AG04449 (cell line): ENCODE data around the gene C3orf22.

Experiments
- CTCF ChIA-PET: fragments of 350-600 bp; formaldehyde crosslinking; extraction: SDS; loops from one replicate; lab custom pipeline; 2021; ENCODE audit warnings: antibody characterized with exemption; lab: Yijun Ruan, JAX
- POLR2A ChIA-PET: fragments of 400-600, 350-600 bp; formaldehyde crosslinking; extraction: SDS; loops from one replicate; lab custom pipeline; 2020; ENCODE audit warnings: antibody characterized with exemption, inconsistent platforms; lab: Yijun Ruan, JAX
- DNase-seq: peaks from one replicate; pipeline ENCODE4 v3.0.0-alpha.2; 2010; ENCODE audit warnings: low read depth, low spot score
- H3K4me3 ChIP-seq: 2 replicates; pipeline ENCODE4 v1.5.1; 2011; ENCODE audit warnings: low read depth, mild to moderate bottlenecking, control low read depth, low read length
- CTCF ChIP-seq: IDR thresholded peaks from one replicate; pipeline ENCODE4 v1.5.1; 2011; ENCODE audit warnings: mild to moderate bottlenecking, moderate library complexity, low read length, control low read depth, inconsistent platforms; ENCODE audit not compliant: insufficient read depth; ENCODE audit errors: missing control alignments

The C3orf22 gene

DNA sequence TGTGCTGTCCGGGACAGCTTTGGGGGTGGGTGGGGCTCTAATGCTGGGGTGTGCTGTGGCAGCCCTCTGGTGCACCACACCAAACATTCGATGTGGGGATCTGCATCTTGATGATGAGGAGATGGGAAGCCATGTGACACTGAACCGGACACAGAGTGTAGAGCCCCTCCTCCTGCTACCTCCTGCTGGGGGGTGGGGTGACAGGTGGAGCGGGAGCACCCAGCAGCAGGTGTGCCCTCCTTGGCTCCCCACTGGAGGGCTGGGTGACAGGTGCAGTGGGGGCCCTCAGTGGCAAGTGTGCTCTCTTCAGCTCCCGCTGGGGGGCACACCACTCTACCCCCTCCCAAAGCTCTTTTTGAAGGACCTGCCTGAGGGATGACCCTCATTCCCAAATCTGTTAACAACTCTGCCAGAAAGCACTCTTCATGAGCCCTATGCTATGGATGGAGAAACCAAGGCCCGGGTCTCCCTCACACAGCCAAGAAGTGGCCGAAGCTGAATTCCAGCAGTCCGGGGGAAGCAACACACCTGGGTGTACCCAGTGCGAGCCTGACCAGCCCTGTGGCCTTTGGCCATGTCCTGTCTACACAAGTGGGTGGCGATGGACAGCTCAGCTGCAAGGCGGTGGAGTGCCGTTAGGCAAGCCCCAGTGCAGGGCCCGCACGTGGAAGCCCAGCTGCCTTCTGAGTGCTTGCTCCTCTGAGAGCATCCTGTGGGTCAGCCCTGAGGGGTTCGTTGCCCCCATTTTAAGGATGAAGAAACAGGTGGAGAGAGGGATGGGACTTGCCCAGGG, 40.5 kb downstream of the C3orf22 start:
- DNase-seq, result no peak
- H3K4me3 ChIP-seq, result no peak overlapping the region
- POLR2A ChIA-PET, result interaction anchor here (0.7 kb wide), 1 partner anchor 9 kb away, joined by 3 read pairs; no protein-coding TSS in a partner anchor
- no peak for TF ChIP-seq CTCF
- CTCF ChIA-PET, result interaction anchor here (1.0 to 5.7 kb wide), 7 partner anchors 6 to 1030 kb away, joined by 3 to 68 read pairs (median 4); no protein-coding TSS in a partner anchor

DNA sequence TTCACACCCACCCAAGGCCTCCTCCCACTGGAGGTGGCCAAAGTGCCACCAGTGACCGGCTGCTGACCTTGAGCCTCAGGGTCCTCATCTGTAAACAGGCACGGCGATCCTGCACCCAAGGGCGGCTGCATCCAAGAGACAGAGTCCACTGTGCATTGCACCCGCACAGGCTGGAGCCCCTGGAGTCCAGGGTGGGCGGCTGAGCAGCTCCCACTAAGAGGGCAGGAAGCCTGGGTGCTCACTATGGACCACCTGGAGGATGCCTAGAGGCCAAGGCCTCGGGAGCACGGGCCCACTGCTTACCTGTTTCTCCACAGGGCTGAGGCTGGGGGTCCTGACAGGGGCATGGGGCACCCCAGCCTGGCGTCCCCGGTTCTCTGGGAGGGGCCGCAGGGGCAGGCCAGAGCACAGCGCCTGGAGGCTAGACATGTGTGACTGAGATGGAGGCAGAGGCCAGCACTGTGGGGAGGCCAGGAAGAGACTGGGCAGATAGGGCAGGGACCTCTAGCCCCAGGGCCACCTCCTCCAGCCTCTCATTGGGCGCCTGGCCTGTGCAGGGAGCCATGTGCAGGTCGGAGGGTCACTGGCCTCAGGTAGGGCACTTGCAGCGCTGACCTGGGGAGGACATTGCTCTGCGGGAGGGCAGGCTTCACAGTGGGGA, 41.3 kb downstream of the C3orf22 start, which contains the start of gene UROC1:
Gene UROC1, minus strand, starts transcription at position 483 of the 661 bp plus-strand sequence. Its CDS starts 54 bp downstream, at position 429.
- no peak within 1 kb of the TSS for H3K4me3 ChIP-seq
- CTCF ChIA-PET, result interaction anchor here (1.7 to 2.4 kb wide), 2 partner anchors 384 to 1031 kb away, joined by 5 read pairs; no protein-coding TSS in a partner anchor
- POLR2A ChIA-PET, result no interaction called here

DNA sequence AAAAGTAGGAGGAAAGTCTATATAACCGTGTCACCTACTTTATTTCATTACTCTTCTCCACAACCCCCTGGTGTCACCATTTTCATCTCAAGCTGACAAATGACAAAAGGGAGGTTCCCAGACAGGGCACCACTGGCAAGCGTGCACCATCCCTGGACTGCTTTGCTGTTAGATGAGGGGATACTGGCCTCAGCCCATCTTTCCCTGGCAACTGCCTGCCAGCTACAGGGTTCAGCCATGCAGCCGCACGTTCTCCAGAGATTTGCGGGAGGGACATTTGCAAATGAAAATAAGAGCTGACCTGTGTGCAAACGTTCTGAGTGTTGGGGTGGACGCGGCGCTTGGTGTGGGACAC, 41.8 kb downstream of the C3orf22 start:
- no peak overlapping the region for H3K4me3 ChIP-seq
- DNase-seq, result no peak
- POLR2A ChIA-PET, result no interaction called here
- TF ChIP-seq CTCF, result no peak
- CTCF ChIA-PET, result no interaction called here

More for the DNA sequence above, 41.3 kb downstream of the C3orf22 start, which contains the start of gene UROC1:
- no peak for TF ChIP-seq CTCF
- no peak for DNase-seq

DNA sequence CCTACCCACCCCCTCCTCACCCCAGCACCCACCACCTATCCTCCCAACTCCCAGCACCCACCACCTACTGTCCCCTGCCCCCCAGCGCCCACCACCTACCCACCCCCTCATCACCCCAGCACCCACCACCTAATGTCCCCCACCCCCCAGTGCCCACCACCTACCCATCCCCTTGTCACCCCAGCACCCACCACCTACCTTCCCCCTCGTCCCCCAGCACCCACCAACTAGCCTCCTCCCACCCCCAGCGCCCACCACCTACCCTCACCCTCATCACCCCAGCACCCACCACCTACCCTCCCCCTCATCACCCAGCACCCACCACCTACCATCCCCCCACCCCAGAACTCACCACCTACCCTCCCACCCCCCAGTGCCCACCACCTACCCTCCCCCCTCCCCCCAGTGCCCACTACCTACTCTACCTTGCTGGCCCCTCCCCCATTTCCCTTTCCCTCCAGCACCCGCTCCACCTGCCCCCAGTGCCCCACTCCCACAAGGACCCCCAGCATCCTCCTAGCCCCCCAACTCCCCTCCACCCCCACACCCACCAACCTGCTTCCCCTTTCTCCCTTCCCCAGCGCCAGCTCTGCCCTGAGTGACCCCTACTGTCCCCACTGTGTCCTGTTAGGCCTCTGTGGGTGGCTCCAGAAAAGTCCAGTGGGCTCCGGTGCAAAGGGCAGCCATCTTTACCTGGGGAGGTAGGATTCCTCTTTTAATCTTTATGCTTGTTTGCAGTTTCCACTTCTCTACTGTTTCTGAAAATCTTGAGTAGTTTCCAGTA, 42.4 kb downstream of the C3orf22 start:
- DNase-seq, result no peak
- ChIA-PET POLR2A (no interaction called here), CTCF (no interaction called here)
- H3K4me3 ChIP-seq, result no peak overlapping the region
- no peak for TF ChIP-seq CTCF

DNA sequence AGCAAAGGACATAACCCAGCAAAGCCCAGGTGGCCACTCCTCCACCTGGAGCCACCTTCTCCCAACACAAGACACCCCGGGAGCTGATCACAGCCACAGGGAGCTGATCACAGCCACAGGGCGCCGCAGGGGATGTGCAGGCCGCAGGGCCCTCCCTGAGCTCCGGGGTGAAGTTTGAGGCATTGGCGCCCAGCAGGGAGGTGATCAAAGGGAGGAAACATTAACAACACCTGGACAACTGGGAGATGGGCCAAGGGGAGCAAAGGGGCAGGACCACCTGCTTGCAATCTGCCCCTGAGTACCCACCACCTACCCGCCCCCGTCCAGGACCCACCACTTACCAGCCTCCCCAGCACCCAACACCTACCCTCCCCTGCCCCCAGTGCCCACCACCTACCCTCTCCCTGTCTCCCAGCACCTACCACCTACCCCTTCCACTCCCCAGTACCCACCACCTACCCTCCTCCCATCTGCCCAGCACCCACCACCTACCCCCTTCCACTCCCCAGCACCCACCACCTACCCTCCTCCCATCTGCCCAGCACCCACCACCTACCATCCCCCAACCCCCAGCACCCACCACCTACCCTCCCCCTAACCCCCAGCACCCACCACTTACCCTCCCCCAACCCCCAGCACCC, 43.5 kb downstream of the C3orf22 start:
- POLR2A ChIA-PET, result no interaction called here
- no peak overlapping the region for H3K4me3 ChIP-seq
- no peak for DNase-seq

More for the DNA sequence above, 43.5 kb downstream of the C3orf22 start:
- no peak for TF ChIP-seq CTCF
- CTCF ChIA-PET, result no interaction called here
